ENCODE results near the gene SEMA4A. TPM values are rescaled to one million over a fixed set of nuclear protein-coding genes. Genes with fewer than 3 reads are reported as not detected.

Gene SEMA4A
- total and polyA plus RNA-seq, 2 of the 8 experiments (the other 6 are each of a cell fraction or from before 2014, with no cell fraction given), result 7.3 to 10.6 TPM

DNA sequence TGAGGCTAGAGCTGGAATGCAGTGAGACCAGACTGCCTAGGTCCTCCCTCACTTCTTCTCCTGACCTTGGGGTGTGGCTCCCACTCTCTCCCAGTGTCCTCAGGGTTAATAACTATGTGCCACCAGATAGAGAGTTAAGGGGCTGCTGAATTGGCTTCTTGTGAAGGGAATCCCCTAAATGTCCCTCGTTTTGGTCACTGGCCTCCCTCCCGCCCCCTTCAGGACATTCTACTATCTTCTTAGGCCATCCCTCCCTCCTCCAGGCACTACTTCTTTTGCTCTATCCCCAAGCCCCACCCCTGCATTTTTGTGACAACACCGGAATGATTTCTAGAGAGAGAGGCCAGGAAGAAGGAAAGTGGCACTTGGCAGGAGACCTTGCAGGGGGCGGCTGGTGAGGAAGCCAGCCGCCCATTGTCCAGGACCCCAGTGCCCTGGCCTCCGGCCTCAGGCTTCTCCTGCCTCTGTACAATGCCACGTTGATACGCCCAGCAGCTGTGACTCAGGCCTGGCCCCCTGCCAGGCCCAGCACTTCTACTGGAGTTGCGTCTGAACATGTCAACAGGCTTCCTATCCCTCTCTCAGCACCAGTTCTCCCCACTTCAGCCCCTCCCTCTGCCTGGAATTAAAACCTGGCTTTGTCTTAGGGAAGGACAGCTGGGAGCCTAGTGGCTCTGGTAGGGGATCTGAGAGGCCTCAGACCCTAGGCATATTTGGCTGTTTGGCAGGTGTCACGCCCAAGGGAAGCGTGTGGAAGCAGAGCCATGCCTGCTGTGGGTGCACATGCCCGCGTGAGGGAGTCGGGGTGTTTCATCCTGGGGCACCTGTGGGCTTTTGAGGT, 29.8 kb upstream of the SEMA4A start (continued):
- 0 out of 2 replicates have a peak, but pooled peaks have one; percentile 39 for TF ChIP-seq TAF1 (IDR thresholded peaks at IDR 0.05; ENCODE audit: low read depth, low read length)
- TF ChIP-seq TEAD4 (IDR thresholded peaks at IDR 0.05; ENCODE audit: low read depth, low read length), result peak; percentile 67
- TF ChIP-seq SRF (IDR thresholded peaks at IDR 0.05; ENCODE audit: low read depth, low read length), result no peak
- no peak for TF ChIP-seq RFX5 (IDR thresholded peaks at IDR 0.05; ENCODE audit: borderline replicate concordance, low read depth, low read length)
- peak in 1 of 2 experiments; percentile 72; a peak in 2 of 3 replicates for TF ChIP-seq POLR2A (IDR thresholded peaks at IDR 0.05; ENCODE audit: control extremely low read depth in 1 of 2, low read depth in 2 of 2, low read length in 2 of 2)
- TF ChIP-seq GTF2F1 (IDR thresholded peaks at IDR 0.05; ENCODE audit: borderline replicate concordance, low read depth, low read length), result 0 out of 2 replicates have a peak, but pooled peaks have one; percentile 20
- TF ChIP-seq, protein P1, sequence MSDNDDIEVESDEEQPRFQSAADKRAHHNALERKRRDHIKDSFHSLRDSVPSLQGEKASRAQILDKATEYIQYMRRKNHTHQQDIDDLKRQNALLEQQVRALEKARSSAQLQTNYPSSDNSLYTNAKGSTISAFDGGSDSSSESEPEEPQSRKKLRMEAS (IDR thresholded peaks at IDR 0.05), result no peak
- no peak for TF ChIP-seq NANOG (IDR thresholded peaks at IDR 0.05; ENCODE audit: insufficient read depth, low read depth, low read length, poor library complexity, severe bottlenecking)
- no peak for TF ChIP-seq CREB1 (IDR thresholded peaks at IDR 0.05)
- TF ChIP-seq JUND (IDR thresholded peaks at IDR 0.05; ENCODE audit: low read length), result peak; percentile 20; the same call in 1 of the 2 replicates
